Uterus (tissue), 4 donors: ENCODE data around the gene CPLX1. TPM values are rescaled to one million over a fixed set of nuclear protein-coding genes. Genes with fewer than 3 reads are reported as not detected.

Source experiments
- DNase-seq, 2 donors: peaks; one replicate each; pipeline ENCODE4 v3.0.0-alpha.2; 2019 to 2020
- H3K27ac ChIP-seq, 2 donors: fragments of 200-600 bp; sonication (generic); 1 replicate in 1 of 2; 2 replicates in 1 of 2; pipeline ENCODE4 v1.5.1; 2016 to 2018
- H3K27me3 ChIP-seq, 2 donors: fragments of 200-600 bp; sonication (generic); one replicate each; pipeline ENCODE4 v1.5.1; 2018 to 2019; ENCODE audit warnings: control low read depth in 1 of 2
- H3K36me3 ChIP-seq, 2 donors: fragments of 200-600 bp; sonication (generic); one replicate each; pipeline ENCODE4 v1.5.1; 2019; ENCODE audit warnings: control low read depth in 1 of 2
- H3K4me1 ChIP-seq, 2 donors: fragments of 200-600 bp; sonication (generic); one replicate each; pipeline ENCODE4 v1.5.1; 2018 to 2019; ENCODE audit warnings: control low read depth in 1 of 2
- H3K4me3 ChIP-seq, 2 donors: fragments of 200-600 bp; sonication (generic); 1 replicate in 1 of 2; 2 replicates in 1 of 2; pipeline ENCODE4 v1.5.1; 2018 to 2019; ENCODE audit warnings: mild to moderate bottlenecking in 1 of 2
- H3K9me3 ChIP-seq, 2 donors: fragments of 200-600 bp; sonication (generic); one replicate each; pipeline ENCODE4 v1.5.1; 2019; ENCODE audit warnings: control low read depth in 1 of 2
- CTCF ChIP-seq, 4 experiments: fragments of 200-600 bp in 2 of 4; fragments of 450-650 bp in 2 of 4; sonication (generic) in 2 of 4; IDR thresholded peaks; one replicate each; pipeline ENCODE4 v1.5.1; 2016 to 2019; ENCODE audit warnings: antibody characterized with exemption in 4 of 4, mild to moderate bottlenecking in 2 of 4, moderate library complexity in 1 of 4
- POLR2A ChIP-seq, 2 donors: fragments of 450-650 bp; IDR thresholded peaks; one replicate each; pipeline ENCODE4 v1.6.1; 2016; ENCODE audit warnings: antibody characterized with exemption in 2 of 2, mild to moderate bottlenecking in 1 of 2, moderate library complexity in 1 of 2
- intact Hi-C: fragments of 100-400 bp; cut with DNase I; formaldehyde crosslinking; loops from one replicate; pipeline ENCODE4 v1.15.1; 2023; ENCODE audit warnings: low total_unique reads
- total RNA-seq, 4 donors: library from RNA; depleted of rRNA in 3 of 4; stranded (reverse); fragments of >200 nt in 3 of 4; gene quantifications; one replicate each; pipeline versions ENCODE4 v1.1.0 to v1.2.4, GENCODE V29; 2014 to 2023
- donor health status: DM: yes; HTN: yes; CAD: no.

Gene CPLX1
- total RNA-seq, 4 donors from 2014 or later = 0.14 to 15.1 (median 2.0) TPM

GRCh38 chr4:795726-796119, 30.2 kb downstream of the CPLX1 start:
- intact Hi-C loops = no loop called here
- no peak overlapping the region for H3K4me3 ChIP-seq
- no peak overlapping the region for H3K27ac ChIP-seq
- H3K27me3 ChIP-seq = peaks cover 20 to 26% of the 10 kb centered on the region in 2 donors
- peaks cover 0 to 21% of the 10 kb centered on the region in 2 donors for H3K4me1 ChIP-seq
- TF ChIP-seq CTCF (IDR thresholded peaks at IDR 0.05) (no peak), POLR2A (IDR thresholded peaks at IDR 0.05) (no peak)
- no peaks in the 10 kb centered on the region for H3K36me3 ChIP-seq
- no peaks in the 10 kb centered on the region for H3K9me3 ChIP-seq
- DNase-seq = no peak

- H3K27me3 ChIP-seq = peaks cover 20 to 26% of the 10 kb centered on the region in 2 donors
- H3K4me3 ChIP-seq = no peak overlapping the region
- TF ChIP-seq CTCF (IDR thresholded peaks at IDR 0.05) = no peak
- no peak for TF ChIP-seq POLR2A (IDR thresholded peaks at IDR 0.05)
- intact Hi-C loops = no loop called here
- DNase-seq = no peak
- no peak overlapping the region for H3K27ac ChIP-seq
- peaks cover 0 to 21% of the 10 kb centered on the region in 2 donors for H3K4me1 ChIP-seq
- H3K9me3 ChIP-seq = no peaks in the 10 kb centered on the region
- no peaks in the 10 kb centered on the region for H3K36me3 ChIP-seq
Measured at GRCh38 chr4:794900-795725, 30.8 kb downstream of the CPLX1 start.

- Histone ChIP-seq H3K27me3 (peaks cover 20 to 26% of the 10 kb centered on the region in 2 donors), H3K36me3 (no peaks in the 10 kb centered on the region), H3K9me3 (no peaks in the 10 kb centered on the region), H3K4me3 (no peak overlapping the region), H3K4me1 (peaks cover 0 to 21% of the 10 kb centered on the region in 2 donors), H3K27ac (no peak overlapping the region)
- intact Hi-C loops = no loop called here
- DNase-seq = no peak
- TF ChIP-seq POLR2A (IDR thresholded peaks at IDR 0.05) (no peak), CTCF (IDR thresholded peaks at IDR 0.05) (no peak)
Measured at GRCh38 chr4:793941-794621, 31.8 kb downstream of the CPLX1 start.

- TF ChIP-seq POLR2A (IDR thresholded peaks at IDR 0.05) (no peak), CTCF (IDR thresholded peaks at IDR 0.05) (no peak)
- peaks cover 20 to 26% of the 10 kb centered on the region in 2 donors for H3K27me3 ChIP-seq
- no peaks in the 10 kb centered on the region for H3K9me3 ChIP-seq
- intact Hi-C loops = no loop called here
- no peak overlapping the region for H3K27ac ChIP-seq
- no peak for DNase-seq
- no peaks in the 10 kb centered on the region for H3K36me3 ChIP-seq
- no peak overlapping the region for H3K4me3 ChIP-seq
- peaks cover 0 to 21% of the 10 kb centered on the region in 2 donors for H3K4me1 ChIP-seq
Measured at GRCh38 chr4:793093-793861, 32.7 kb downstream of the CPLX1 start.
